CD8-positive, alpha-beta memory T cell (primary cell): ENCODE data around the gene FBXO44. TPM values are rescaled to one million over a fixed set of nuclear protein-coding genes. Genes with fewer than 3 reads are reported as not detected.
"Not testable (repeated sequence)": the region's sequence is repeated elsewhere in the genome, so short reads cannot be mapped to it uniquely, and the experiment has no call there.

Source experiments
- CTCF ChIA-PET: fragments of 350-600 bp; sonication (Branson Sonifier 250); formaldehyde crosslinking; loops from one replicate; lab custom pipeline; 2021; ENCODE audit warnings: antibody characterized with exemption; lab: Charles Lee
- POLR2A ChIA-PET: fragments of 350-600 bp; sonication (Branson Sonifier 250); formaldehyde crosslinking; loops from one replicate; lab custom pipeline; 2021; ENCODE audit warnings: antibody characterized with exemption; lab: Charles Lee
- DNase-seq, 5 donors: peaks; one replicate each; pipeline versions ENCODE4 v3.0.0 to v3.0.0-alpha.2; 2020 to 2022; ENCODE audit warnings: mixed read lengths in 1 of 5
- H3K27ac ChIP-seq: one replicate; pipeline ENCODE4 v1.7.0; 2013; ENCODE audit warnings: low read depth, mild to moderate bottlenecking, low read length, moderate library complexity
- H3K27me3 ChIP-seq: 2 replicates; pipeline ENCODE4 v1.7.0; 2013; ENCODE audit warnings: low read length, mild to moderate bottlenecking; ENCODE audit not compliant: insufficient read depth, poor library complexity, severe bottlenecking
- H3K36me3 ChIP-seq: 2 replicates; pipeline ENCODE4 v1.7.0; 2013; ENCODE audit warnings: mild to moderate bottlenecking, low read length, moderate library complexity; ENCODE audit not compliant: insufficient read depth
- H3K4me1 ChIP-seq: 2 replicates; pipeline ENCODE4 v1.7.0; 2013; ENCODE audit warnings: mild to moderate bottlenecking, low read length, moderate library complexity; ENCODE audit not compliant: insufficient read depth
- H3K4me3 ChIP-seq: 2 replicates; pipeline ENCODE4 v1.7.0; 2013; ENCODE audit warnings: mild to moderate bottlenecking, low read length
- H3K9me3 ChIP-seq: 2 replicates; pipeline ENCODE4 v1.7.0; 2013; ENCODE audit warnings: mild to moderate bottlenecking, low read length
- H3K27ac Mint-ChIP-seq, 8 donors: one replicate each; pipeline ENCODE4 v1.8.0; 2020 to 2021; ENCODE audit warnings: mixed read lengths in 8 of 8, mild to moderate bottlenecking in 6 of 8, inconsistent platforms in 3 of 8, moderate library complexity in 3 of 8
- H3K27me3 Mint-ChIP-seq, 2 donors: one replicate each; pipeline ENCODE4 v1.8.0; 2020 to 2021; ENCODE audit warnings: mixed read lengths in 2 of 2, mild to moderate bottlenecking in 1 of 2, moderate library complexity in 1 of 2
- H3K36me3 Mint-ChIP-seq, 3 donors: one replicate each; pipeline ENCODE4 v1.8.0; 2020 to 2021; ENCODE audit warnings: mixed read lengths in 3 of 3, inconsistent platforms in 1 of 3, mild to moderate bottlenecking in 1 of 3
- H3K4me1 Mint-ChIP-seq, 3 donors: one replicate each; pipeline ENCODE4 v1.8.0; 2020 to 2021; ENCODE audit warnings: mixed read lengths in 3 of 3, inconsistent platforms in 1 of 3, mild to moderate bottlenecking in 1 of 3
- H3K4me3 Mint-ChIP-seq, 7 donors: one replicate each; pipeline ENCODE4 v1.8.0; 2020 to 2021; ENCODE audit warnings: mixed read lengths in 7 of 7, mild to moderate bottlenecking in 6 of 7, moderate library complexity in 4 of 7, inconsistent platforms in 2 of 7
- H3K9me3 Mint-ChIP-seq, 5 donors: one replicate each; pipeline ENCODE4 v1.8.0; 2020 to 2022; ENCODE audit warnings: mixed read lengths in 5 of 5, mild to moderate bottlenecking in 3 of 5, moderate library complexity in 2 of 5, inconsistent platforms in 1 of 5
- polyA plus RNA-seq: library from polyadenylated mRNA; unstranded; fragments of 300-500 nt; fragmentation: Illumina TruSeq; gene quantifications from one replicate; pipeline ENCODE4 v1.2.3, GENCODE V29; 2021
- total RNA-seq, 2 experiments: library from RNA; stranded (reverse); gene quantifications; one replicate each; pipeline ENCODE4 v1.2.3, GENCODE V29; 2021

FBXO44 gene, protein sequence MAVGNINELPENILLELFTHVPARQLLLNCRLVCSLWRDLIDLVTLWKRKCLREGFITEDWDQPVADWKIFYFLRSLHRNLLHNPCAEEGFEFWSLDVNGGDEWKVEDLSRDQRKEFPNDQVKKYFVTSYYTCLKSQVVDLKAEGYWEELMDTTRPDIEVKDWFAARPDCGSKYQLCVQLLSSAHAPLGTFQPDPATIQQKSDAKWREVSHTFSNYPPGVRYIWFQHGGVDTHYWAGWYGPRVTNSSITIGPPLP
- total RNA-seq (10 to 100 TPM; 14.2 to 16.0 TPM), polyA plus RNA-seq (12.0 TPM)

DNA sequence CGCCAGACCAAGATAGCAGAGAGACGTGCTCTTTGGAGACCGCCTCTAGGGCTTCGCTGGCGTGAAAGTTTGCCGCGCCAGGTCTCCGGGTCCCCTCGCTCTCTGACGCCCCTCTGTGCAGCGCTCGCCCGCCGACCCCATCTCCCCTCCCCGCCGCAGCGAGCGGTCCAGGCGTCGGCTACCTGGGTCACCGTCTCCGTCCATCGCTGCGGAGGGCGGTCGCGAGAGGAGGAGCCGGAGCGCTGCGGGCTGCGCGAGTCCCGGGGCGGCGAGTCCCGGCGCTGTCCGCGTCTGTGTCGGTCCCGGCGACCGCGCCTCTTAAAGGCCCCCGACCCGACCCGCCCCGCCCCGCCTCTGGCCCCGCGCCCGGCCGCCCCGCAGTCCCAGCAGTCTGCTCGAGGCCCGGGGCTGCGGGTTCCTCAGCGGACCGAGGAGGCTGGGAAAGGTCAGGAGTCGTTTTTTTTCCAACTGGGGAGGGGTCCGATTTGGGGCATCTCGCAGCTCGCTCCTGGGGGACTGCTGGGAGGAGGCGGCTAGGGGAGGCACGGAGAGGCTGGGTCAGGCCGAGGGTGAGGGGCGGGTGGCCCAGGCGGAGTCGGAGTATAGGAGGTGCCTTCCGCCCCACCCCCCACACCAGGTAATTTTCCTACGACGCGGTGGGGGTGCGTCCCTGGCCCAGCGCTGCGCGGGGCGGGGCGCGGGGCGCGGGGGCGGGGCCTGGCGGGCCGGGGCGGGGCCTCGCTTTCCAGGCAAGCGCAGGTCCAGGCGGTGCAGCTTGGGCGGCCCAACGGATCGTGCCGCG is at the start of gene FBXO44, which contains the start of gene FBXO2:
TSS of gene FBXO44 (plus strand) at position 741 of the 802 bp plus-strand sequence. CDS start 959 bp downstream, outside the sequence.
TSS of gene FBXO2 (minus strand) at position 293 of the 802 bp plus-strand sequence. CDS start at position 204, 89 bp downstream.
- H3K27ac Mint-ChIP-seq = peak within 1 kb of the TSS in 4 of 8 donors; percentile 26 to 97 (median 46)
- CTCF ChIA-PET = interaction anchor here (1.7 to 11.3 kb wide), 3 partner anchors 10 to 67 kb away, joined by 18 to 152 read pairs (median 21); partner anchors contain the start of gene FBXO6
- Histone ChIP-seq H3K9me3 (no peaks in the 10 kb centered on the region), H3K4me1 (peaks cover 31% of the 10 kb centered on the region), H3K27ac (peak within 1 kb of the TSS; percentile 31), H3K4me3 (peak within 1 kb of the TSS; percentile 55), H3K36me3 (peaks cover 11% of the 10 kb centered on the region), H3K27me3 (no peaks in the 10 kb centered on the region)
- peaks cover 0 to 20% (median 0%) of the 10 kb centered on the region in 3 donors for H3K36me3 Mint-ChIP-seq
- DNase-seq = peak; percentile 38 to 82 (median 58)
- peak within 1 kb of the TSS; percentile 69 to 90 (median 75) for H3K4me3 Mint-ChIP-seq
- POLR2A ChIA-PET = interaction anchor here (0.5 to 2.1 kb wide), 2 partner anchors 10 to 64 kb away, joined by 7 to 10 read pairs; partner anchors contain the start of gene FBXO6
- H3K4me1 Mint-ChIP-seq = peaks cover 24 to 49% (median 29%) of the 10 kb centered on the region in 3 donors
- H3K27me3 Mint-ChIP-seq = no peaks in the 10 kb centered on the region
- H3K9me3 Mint-ChIP-seq = no peaks in the 10 kb centered on the region

DNA sequence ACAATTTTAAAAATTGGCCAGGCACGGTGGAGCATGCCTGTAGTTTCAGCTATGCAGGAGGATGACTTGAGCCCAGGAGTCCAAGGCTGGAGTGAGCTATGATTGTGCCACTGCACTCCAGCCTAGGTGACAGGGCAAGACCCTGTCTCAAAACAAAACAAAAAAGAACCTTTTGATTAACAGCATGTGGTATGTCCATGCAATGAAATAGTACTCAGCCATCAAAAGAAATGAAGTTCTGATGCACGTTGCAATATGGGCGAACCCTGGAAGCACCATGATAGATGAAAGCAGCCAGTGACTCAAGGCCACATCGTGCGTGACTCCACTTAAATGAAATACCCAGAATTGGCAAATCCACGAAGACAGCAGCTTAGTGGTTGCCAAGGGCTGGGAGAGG is 47.9 kb upstream of the FBXO44 start:
- peaks cover 0 to 3% (median 0%) of the 10 kb centered on the region in 5 donors for H3K9me3 Mint-ChIP-seq
- Histone ChIP-seq H3K4me1 (no peaks in the 10 kb centered on the region), H3K9me3 (no peaks in the 10 kb centered on the region), H3K4me3 (no peak overlapping the region), H3K27me3 (no peaks in the 10 kb centered on the region), H3K36me3 (no peaks in the 10 kb centered on the region), H3K27ac (no peak overlapping the region)
- H3K4me1 Mint-ChIP-seq = no peaks in the 10 kb centered on the region
- no peaks in the 10 kb centered on the region for H3K36me3 Mint-ChIP-seq
- CTCF ChIA-PET = no interaction called here
- no peak for DNase-seq
- H3K4me3 Mint-ChIP-seq = no peak overlapping the region
- peaks cover 13 to 19% of the 10 kb centered on the region in 2 donors for H3K27me3 Mint-ChIP-seq
- H3K27ac Mint-ChIP-seq = no peak overlapping the region
- POLR2A ChIA-PET = interaction anchor here (0.6 kb wide), 1 partner anchor 187 kb away, joined by 3 read pairs; no protein-coding TSS in a partner anchor

DNA sequence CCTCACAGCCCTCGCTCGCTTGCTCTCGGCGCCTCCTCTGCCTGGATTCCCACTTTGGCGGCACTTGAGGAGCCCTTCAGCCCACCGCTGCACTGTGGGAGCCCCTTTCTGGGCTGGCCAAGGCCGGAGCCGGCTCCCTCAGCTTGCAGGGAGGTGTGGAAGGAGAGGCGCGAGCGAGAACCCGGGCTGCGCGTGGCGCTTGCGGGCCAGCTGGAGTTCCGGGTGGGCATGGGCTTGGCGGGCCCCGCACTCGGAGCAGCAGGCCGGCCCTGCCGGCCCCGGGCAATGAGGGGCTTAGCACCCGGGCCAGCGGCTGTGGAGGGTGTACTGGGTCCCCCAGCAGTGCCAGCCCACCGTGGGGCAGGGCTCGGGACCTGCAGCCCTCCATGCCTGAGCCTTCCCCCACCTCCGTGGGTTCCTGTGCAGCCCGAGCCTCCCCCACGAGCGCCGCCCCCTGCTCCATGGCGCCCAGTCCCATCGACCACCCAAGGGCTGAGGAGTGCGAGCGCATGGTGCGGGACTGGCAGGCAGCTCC is 46.0 kb upstream of the FBXO44 start:
- H3K9me3 Mint-ChIP-seq, H3K36me3 Mint-ChIP-seq, H3K27ac Mint-ChIP-seq, H3K4me1 ChIP-seq, H3K36me3 ChIP-seq, CTCF ChIA-PET, H3K27me3 ChIP-seq, H3K27ac ChIP-seq, H3K4me1 Mint-ChIP-seq, H3K4me3 Mint-ChIP-seq, POLR2A ChIA-PET, DNase-seq, H3K4me3 ChIP-seq, H3K9me3 ChIP-seq: not testable (repeated sequence)
- H3K27me3 Mint-ChIP-seq = peaks cover 7 to 13% of the 10 kb centered on the region in 2 donors

DNA sequence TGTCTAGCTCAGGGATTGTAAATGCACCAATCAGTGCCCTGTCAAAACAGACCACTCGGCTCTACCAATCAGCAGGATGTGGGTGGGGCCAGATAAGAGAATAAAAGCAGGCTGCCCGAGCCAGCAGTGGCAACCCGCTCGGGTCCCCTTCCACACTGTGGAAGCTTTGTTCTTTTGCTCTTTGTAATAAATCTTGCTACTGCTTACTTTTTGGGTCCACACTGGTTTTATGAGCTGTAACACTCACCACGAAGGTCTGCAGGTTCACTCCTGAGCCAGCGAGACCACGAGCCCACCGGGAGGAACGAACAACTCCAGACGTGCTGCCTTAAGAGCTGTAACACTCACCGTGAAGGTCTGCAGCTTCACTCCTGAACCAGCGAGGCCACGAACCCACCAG is 45.3 kb upstream of the FBXO44 start:
- H3K9me3 Mint-ChIP-seq, DNase-seq, POLR2A ChIA-PET, H3K4me3 ChIP-seq, H3K27ac ChIP-seq, CTCF ChIA-PET, H3K27me3 ChIP-seq, H3K9me3 ChIP-seq, H3K36me3 ChIP-seq, H3K4me3 Mint-ChIP-seq, H3K27ac Mint-ChIP-seq, H3K4me1 ChIP-seq, H3K4me1 Mint-ChIP-seq, H3K36me3 Mint-ChIP-seq: not testable (repeated sequence)
- H3K27me3 Mint-ChIP-seq = peaks cover 3 to 13% of the 10 kb centered on the region in 2 donors

DNA sequence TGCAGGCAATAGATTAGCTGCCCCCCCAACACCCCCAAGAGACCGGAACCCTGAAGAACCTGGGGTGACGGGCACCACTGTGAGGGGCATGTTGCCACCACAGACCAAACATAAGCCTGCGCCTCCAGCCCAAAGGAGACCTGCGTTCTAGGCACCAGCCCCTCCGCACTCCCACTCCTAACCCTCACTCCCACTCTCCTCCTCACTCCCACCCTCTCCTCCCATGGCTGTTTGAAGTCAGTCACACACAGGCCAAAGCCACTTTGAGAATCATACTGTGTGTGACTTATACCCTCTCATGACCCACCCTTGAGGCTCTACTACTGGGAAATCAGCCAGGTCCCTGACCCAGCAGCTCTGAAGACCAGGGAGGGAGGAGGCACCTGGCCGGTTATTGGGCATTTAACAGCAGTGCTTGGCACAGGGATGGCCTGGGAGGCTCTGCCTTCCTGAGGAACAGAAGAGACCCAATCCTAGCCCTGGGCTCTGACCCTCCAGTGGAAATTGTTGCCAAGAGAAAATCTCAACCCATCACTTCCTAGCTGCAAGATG is 44.0 kb upstream of the FBXO44 start:
- no peaks in the 10 kb centered on the region for H3K9me3 ChIP-seq
- no peak overlapping the region for H3K27ac ChIP-seq
- H3K4me1 ChIP-seq = no peaks in the 10 kb centered on the region
- H3K9me3 Mint-ChIP-seq = peaks cover 0 to 3% (median 0%) of the 10 kb centered on the region in 5 donors
- H3K4me1 Mint-ChIP-seq = no peaks in the 10 kb centered on the region
- no peak overlapping the region for H3K4me3 ChIP-seq
- peaks cover 11 to 15% of the 10 kb centered on the region in 2 donors for H3K27me3 Mint-ChIP-seq
- ChIA-PET CTCF (no interaction called here), POLR2A (no interaction called here)
- H3K36me3 ChIP-seq = no peaks in the 10 kb centered on the region
- peak overlapping the region in 1 of 8 donors; percentile 18 for H3K27ac Mint-ChIP-seq
- no peaks in the 10 kb centered on the region for H3K27me3 ChIP-seq
- DNase-seq = no peak
- no peaks in the 10 kb centered on the region for H3K36me3 Mint-ChIP-seq
- H3K4me3 Mint-ChIP-seq = no peak overlapping the region

DNA sequence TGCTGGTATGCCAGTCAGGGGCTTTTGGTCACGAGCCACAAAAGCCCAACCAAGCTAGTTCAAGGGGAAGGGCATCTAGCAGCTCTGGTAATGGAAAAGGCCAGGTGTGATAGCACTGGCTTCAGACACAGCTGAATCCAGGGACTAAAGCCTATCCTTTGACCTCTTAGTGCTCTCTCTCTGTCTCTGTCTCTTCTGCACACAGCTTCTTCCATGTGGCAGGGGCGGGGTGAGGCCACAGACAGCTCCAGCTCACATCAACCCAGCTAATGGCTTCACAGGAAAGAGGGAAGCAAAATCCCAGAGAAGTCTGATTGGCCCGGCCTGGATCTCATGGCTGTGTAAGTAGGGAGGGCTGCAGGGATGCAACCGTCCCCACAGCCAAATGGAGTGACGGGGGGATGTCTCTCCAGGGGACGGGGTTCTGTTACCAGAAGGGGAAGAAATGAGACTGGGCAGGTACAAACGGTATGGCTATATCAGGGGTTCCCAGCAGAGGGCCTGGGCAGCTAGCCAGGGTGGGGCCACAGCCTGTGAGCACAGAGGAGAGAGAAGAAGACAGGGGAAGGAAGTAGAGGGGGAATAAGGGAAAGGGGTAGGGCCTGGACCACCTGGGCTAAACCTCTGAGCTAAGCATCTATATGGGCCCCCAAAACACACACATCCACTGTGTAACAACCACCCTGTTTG is 42.9 kb upstream of the FBXO44 start:
- no peaks in the 10 kb centered on the region for H3K9me3 ChIP-seq
- CTCF ChIA-PET = no interaction called here
- Mint-ChIP-seq H3K9me3 (peaks cover 0 to 2% (median 0%) of the 10 kb centered on the region in 5 donors), H3K27ac (no peak overlapping the region), H3K4me3 (no peak overlapping the region), H3K27me3 (peaks cover 14 to 19% of the 10 kb centered on the region in 2 donors), H3K36me3 (no peaks in the 10 kb centered on the region), H3K4me1 (no peaks in the 10 kb centered on the region)
- no peaks in the 10 kb centered on the region for H3K36me3 ChIP-seq
- no peak overlapping the region for H3K27ac ChIP-seq
- POLR2A ChIA-PET = no interaction called here
- no peak overlapping the region for H3K4me3 ChIP-seq
- DNase-seq = no peak
- H3K27me3 ChIP-seq = no peaks in the 10 kb centered on the region
- H3K4me1 ChIP-seq = no peaks in the 10 kb centered on the region

DNA sequence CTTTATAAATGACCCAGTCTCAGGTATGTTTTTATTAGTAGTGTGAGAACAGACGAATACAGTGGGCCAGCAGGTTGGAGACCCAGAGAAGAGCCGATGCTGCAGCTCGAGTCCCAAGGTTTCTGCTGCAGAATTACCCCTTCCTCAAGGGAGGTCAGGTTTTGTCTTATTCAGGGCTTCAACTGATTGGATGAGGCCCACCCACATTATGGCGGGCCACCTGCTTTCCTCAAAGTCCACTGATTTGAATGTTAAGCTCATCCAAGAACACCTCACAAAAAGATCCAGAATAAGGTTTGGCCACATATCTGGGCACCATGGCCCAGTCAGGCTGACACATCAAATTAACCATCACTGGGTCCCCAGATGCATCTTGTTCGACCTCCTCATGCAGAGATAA is 41.3 kb upstream of the FBXO44 start:
- no peaks in the 10 kb centered on the region for H3K4me1 Mint-ChIP-seq
- Histone ChIP-seq H3K36me3 (no peaks in the 10 kb centered on the region), H3K9me3 (no peaks in the 10 kb centered on the region), H3K27me3 (no peaks in the 10 kb centered on the region), H3K27ac (no peak overlapping the region), H3K4me1 (no peaks in the 10 kb centered on the region), H3K4me3 (no peak overlapping the region)
- H3K9me3 Mint-ChIP-seq = no peaks in the 10 kb centered on the region
- no peak overlapping the region for H3K27ac Mint-ChIP-seq
- no peak overlapping the region for H3K4me3 Mint-ChIP-seq
- DNase-seq = no peak
- ChIA-PET CTCF (no interaction called here), POLR2A (no interaction called here)
- H3K27me3 Mint-ChIP-seq = peaks cover 22 to 32% of the 10 kb centered on the region in 2 donors
- no peaks in the 10 kb centered on the region for H3K36me3 Mint-ChIP-seq
